ENCODE data around the gene LDAH.

LDAH gene

GRCh38 chr2:20652673-20653575 is 170.0 kb downstream of the LDAH start:
- H3K4me3 ChIP-seq (ENCODE audit: low read depth, low read length) = no peak overlapping the region
- no peak for TF ChIP-seq CTCF (IDR thresholded peaks at IDR 0.05; ENCODE audit: insufficient read depth, low read depth, low read length, missing control alignments)
- DNase-seq (ENCODE audit: low read depth) = no peak

GRCh38 chr2:20652141-20652540 is 170.8 kb downstream of the LDAH start:
- no peak for DNase-seq (ENCODE audit: low read depth)

GRCh38 chr2:20651731-20652099 is 171.2 kb downstream of the LDAH start:
- no peak for DNase-seq (ENCODE audit: low read depth)
- H3K4me3 ChIP-seq (ENCODE audit: low read depth, low read length) = peak overlapping the region; percentile 68
- no peak for TF ChIP-seq CTCF (IDR thresholded peaks at IDR 0.05; ENCODE audit: insufficient read depth, low read depth, low read length, missing control alignments)

More at GRCh38 chr2:20652141-20652540, 170.8 kb downstream of the LDAH start:
- TF ChIP-seq CTCF (IDR thresholded peaks at IDR 0.05; ENCODE audit: insufficient read depth, low read depth, low read length, missing control alignments) = no peak
- H3K4me3 ChIP-seq (ENCODE audit: low read depth, low read length) = no peak overlapping the region

GRCh38 chr2:20650877-20651730 is 171.8 kb downstream of the LDAH start, which contains the start of gene HS1BP3:
TSS of gene HS1BP3 (minus strand) at chr2:20651098. CDS start at chr2:20651063, 35 bp downstream.
- H3K4me3 ChIP-seq (ENCODE audit: low read depth, low read length) = peak within 1 kb of the TSS; percentile 68
- DNase-seq (ENCODE audit: low read depth) = peak; percentile 93
- TF ChIP-seq CTCF (IDR thresholded peaks at IDR 0.05; ENCODE audit: insufficient read depth, low read depth, low read length, missing control alignments) = peak; percentile 91

- no peak for TF ChIP-seq CTCF (IDR thresholded peaks at IDR 0.05; ENCODE audit: insufficient read depth, low read depth, low read length, missing control alignments)
- H3K4me3 ChIP-seq (ENCODE audit: low read depth, low read length) = peak overlapping the region; percentile 63
- DNase-seq (ENCODE audit: low read depth) = peak; percentile 42
Measured at GRCh38 chr2:20650393-20650876, 172.5 kb downstream of the LDAH start.

- TF ChIP-seq CTCF (IDR thresholded peaks at IDR 0.05; ENCODE audit: insufficient read depth, low read depth, low read length, missing control alignments) = no peak
- H3K4me3 ChIP-seq (ENCODE audit: low read depth, low read length) = peak overlapping the region; percentile 63
- no peak for DNase-seq (ENCODE audit: low read depth)
Measured at GRCh38 chr2:20649976-20650375, 172.9 kb downstream of the LDAH start.
